ENCODE results near the gene SNED1. TPM values are rescaled to one million over a fixed set of nuclear protein-coding genes. Genes with fewer than 3 reads are reported as not detected.

The SNED1 gene
- polyA plus RNA-seq, 3 donors, result 0.02 to 3.4 (median 0.12) TPM

- Histone ChIP-seq H3K9me3 (replicated peaks in 1 of 2; ENCODE audit: control insufficient read depth in 1 of 2, insufficient read depth in 1 of 2, low read length in 2 of 2) (peaks cover 17 to 22% of the 10 kb centered on the region in 2 donors), H3K4me3 (replicated peaks in 1 of 3; ENCODE audit: low read depth in 2 of 3, low read length in 3 of 3) (peak overlapping the region in 2 of 3 experiments; percentile 47 to 70), H2AFZ (ENCODE audit: insufficient read depth, low read depth, low read length, poor library complexity, severe bottlenecking) (no peak overlapping the region), H3K4me2 (replicated peaks; ENCODE audit: extremely low read depth, low read length, poor library complexity, severe bottlenecking) (peak overlapping the region; percentile 90), H3K9ac (ENCODE audit: insufficient read depth, low read length, poor library complexity, severe bottlenecking) (no peak overlapping the region), H3K27ac (ENCODE audit: low read depth in 1 of 2, low read length in 2 of 2) (no peak overlapping the region), H4K20me1 (ENCODE audit: insufficient read depth, low read length) (peaks cover 10% of the 10 kb centered on the region), H3K36me3 (replicated peaks in 1 of 2; ENCODE audit: control insufficient read depth in 1 of 2, insufficient read depth in 2 of 2, low read length in 2 of 2) (no peaks in the 10 kb centered on the region), H3K79me2 (ENCODE audit: insufficient read depth, low read length) (no peaks in the 10 kb centered on the region), H3K27me3 (ENCODE audit: control insufficient read depth in 2 of 2, insufficient read depth in 2 of 2, low read length in 2 of 2) (peaks cover 4 to 47% of the 10 kb centered on the region in 2 donors), H3K4me1 (ENCODE audit: control insufficient read depth in 1 of 2, insufficient read depth in 2 of 2, low read length in 2 of 2) (peaks cover 10 to 20% of the 10 kb centered on the region in 2 donors)
- 69% methylated on average over 16 of the region's 19 CpGs for WGBS (ENCODE audit: insufficient coverage)
- Mint-ChIP-seq H3K27me3 (ENCODE audit: low read depth in 3 of 3) (peaks cover 44 to 67% (median 45%) of the 10 kb centered on the region in 3 donors), H3K9me3 (peaks cover 12 to 33% (median 26%) of the 10 kb centered on the region in 7 donors), H3K36me3 (peaks cover 9% of the 10 kb centered on the region in 2 donors), H3K27ac (peak overlapping the region in 1 of 7 donors; percentile 66), H3K4me3 (peak overlapping the region; percentile 66 to 91), H3K4me1 (peaks cover 9% of the 10 kb centered on the region)
- intact Hi-C loops (cut with micrococcal nuclease), result loop anchor here in 1 of 2 donors (10.0 kb wide), 2 partner anchors 155 to 735 kb away; partner anchors contain the start of genes D2HGDH and PPP1R7
- peak in 1 of 3 donors; percentile 3 for DNase-seq
- TF ChIP-seq CTCF (IDR thresholded peaks at IDR 0.05), result no peak
These were observed 1.6 kb downstream of the SNED1 start for GRCh38 chr2:240999873-241000541.

- peaks cover 10 to 20% of the 10 kb centered on the region in 2 donors for H3K4me1 ChIP-seq (ENCODE audit: control insufficient read depth in 1 of 2, insufficient read depth in 2 of 2, low read length in 2 of 2)
- 96% methylated on average over 4 of the region's 9 CpGs for WGBS (ENCODE audit: insufficient coverage)
- Mint-ChIP-seq H3K27ac (no peak overlapping the region), H3K27me3 (ENCODE audit: low read depth in 3 of 3) (peaks cover 36 to 63% (median 42%) of the 10 kb centered on the region in 3 donors), H3K4me3 (peak overlapping the region in 1 of 2 donors; percentile 91), H3K36me3 (peaks cover 9% of the 10 kb centered on the region in 2 donors), H3K4me1 (peaks cover 9% of the 10 kb centered on the region), H3K9me3 (peaks cover 20 to 42% (median 33%) of the 10 kb centered on the region in 7 donors)
- H3K79me2 ChIP-seq (ENCODE audit: insufficient read depth, low read length), result no peaks in the 10 kb centered on the region
- no peak overlapping the region for H3K4me3 ChIP-seq (replicated peaks in 1 of 3; ENCODE audit: low read depth in 2 of 3, low read length in 3 of 3)
- no peak overlapping the region for H2AFZ ChIP-seq (ENCODE audit: insufficient read depth, low read depth, low read length, poor library complexity, severe bottlenecking)
- TF ChIP-seq CTCF (IDR thresholded peaks at IDR 0.05), result no peak
- peak in 1 of 3 donors; percentile 1 for DNase-seq
- H3K27ac ChIP-seq (ENCODE audit: low read depth in 1 of 2, low read length in 2 of 2), result no peak overlapping the region
- no peak overlapping the region for H3K9ac ChIP-seq (ENCODE audit: insufficient read depth, low read length, poor library complexity, severe bottlenecking)
- peaks cover 4 to 43% of the 10 kb centered on the region in 2 donors for H3K27me3 ChIP-seq (ENCODE audit: control insufficient read depth in 2 of 2, insufficient read depth in 2 of 2, low read length in 2 of 2)
- H3K9me3 ChIP-seq (replicated peaks in 1 of 2; ENCODE audit: control insufficient read depth in 1 of 2, insufficient read depth in 1 of 2, low read length in 2 of 2), result peaks cover 24 to 26% of the 10 kb centered on the region in 2 donors
- H3K4me2 ChIP-seq (replicated peaks; ENCODE audit: extremely low read depth, low read length, poor library complexity, severe bottlenecking), result no peak overlapping the region
- intact Hi-C loops (cut with micrococcal nuclease), result no loop called here
- H3K36me3 ChIP-seq (replicated peaks in 1 of 2; ENCODE audit: control insufficient read depth in 1 of 2, insufficient read depth in 2 of 2, low read length in 2 of 2), result no peaks in the 10 kb centered on the region
- peaks cover 10% of the 10 kb centered on the region for H4K20me1 ChIP-seq (ENCODE audit: insufficient read depth, low read length)
These were observed 2.5 kb downstream of the SNED1 start for GRCh38 chr2:241000831-241001321.

Data from CD14-positive monocyte (primary cell).